B cell (primary cell): ENCODE data around the gene COTL1.

ENCODE experiments used
- CTCF ChIP-seq: fragments of 200-600 bp; IDR thresholded peaks from one replicate; pipeline ENCODE4 v1.8.0; 2022; ENCODE audit warnings: antibody characterized with exemption, mild to moderate bottlenecking
- EZH2 ChIP-seq: IDR thresholded peaks from 2 replicates; pipeline ENCODE4 v1.6.1; 2012; ENCODE audit warnings: borderline replicate concordance, low read depth, mild to moderate bottlenecking, moderate library complexity, low read length; ENCODE audit not compliant: insufficient read depth, poor library complexity, severe bottlenecking

DNA sequence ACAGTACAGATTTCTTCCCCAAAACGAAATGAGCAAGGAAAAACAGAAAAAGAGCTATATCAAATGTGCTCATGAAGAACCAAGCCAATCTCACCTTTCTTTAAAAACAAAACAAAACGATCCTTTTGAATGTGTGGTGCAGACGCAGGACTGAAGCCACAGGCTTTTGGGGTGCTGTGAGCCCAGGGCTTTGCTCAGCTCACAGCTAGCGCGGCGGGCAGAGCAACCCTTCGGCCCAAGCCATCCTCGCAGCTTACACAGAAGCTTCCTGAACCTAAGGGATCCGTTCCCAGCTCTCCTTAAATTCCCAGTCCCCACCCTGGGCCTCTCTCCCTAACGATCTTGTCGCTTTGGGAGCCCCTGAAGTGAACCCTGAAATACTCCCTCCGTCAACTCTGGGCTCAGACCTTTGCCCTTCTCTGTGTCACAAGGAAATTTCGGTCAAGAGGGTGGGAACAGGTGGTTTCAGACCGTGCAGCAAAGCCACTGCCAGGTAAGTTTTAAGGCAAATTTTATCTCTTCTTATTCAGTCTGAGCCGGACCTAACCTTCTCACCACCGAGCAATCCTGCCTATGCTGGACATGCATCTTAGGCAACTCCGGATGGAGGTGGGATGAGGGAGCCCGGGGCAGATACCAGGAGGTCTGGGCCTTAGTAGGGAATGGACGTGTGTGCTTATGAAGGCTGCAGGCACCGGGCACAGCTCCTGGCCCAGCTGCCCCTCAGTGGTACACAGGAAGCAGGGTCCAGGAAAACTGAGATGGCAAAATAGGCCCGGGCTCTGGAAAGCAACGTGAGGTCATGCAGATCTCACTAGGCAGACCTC lies 52.0 kb downstream of the COTL1 start:
- TF ChIP-seq CTCF (no peak), EZH2 (no peak)
